Chondrocyte (in vitro differentiated cells): ENCODE data around the gene MLPH. TPM values are rescaled to one million over a fixed set of nuclear protein-coding genes. Genes with fewer than 3 reads are reported as not detected.

Source experiments
- DNase-seq: peaks from one replicate; pipeline ENCODE4 v3.0.0; 2021; ENCODE audit warnings: mixed read lengths, low spot score
- H3K27ac Mint-ChIP-seq: one replicate; pipeline ENCODE4 v1.8.0; 2021; ENCODE audit warnings: mild to moderate bottlenecking, moderate library complexity, mixed read lengths; ENCODE audit not compliant: unreplicated experiment
- H3K27me3 Mint-ChIP-seq: 2 replicates; pipeline ENCODE4 v1.8.0; 2021; ENCODE audit warnings: low read depth, mixed read lengths
- H3K36me3 Mint-ChIP-seq: 2 replicates; pipeline ENCODE4 v1.8.0; 2021; ENCODE audit warnings: low read depth, mixed read lengths
- H3K4me1 Mint-ChIP-seq: 2 replicates; pipeline ENCODE4 v1.8.0; 2021; ENCODE audit warnings: low read depth, mild to moderate bottlenecking, mixed read lengths
- H3K4me3 Mint-ChIP-seq: one replicate; pipeline ENCODE4 v1.8.0; 2021; ENCODE audit warnings: mild to moderate bottlenecking, moderate library complexity, mixed read lengths; ENCODE audit not compliant: unreplicated experiment
- H3K9me3 Mint-ChIP-seq: 2 replicates; pipeline ENCODE4 v1.8.0; 2021; ENCODE audit warnings: low read depth, mixed read lengths
- CTCF ChIP-seq: fragments of 200-600 bp; sonication (generic); IDR thresholded peaks from 2 replicates; pipeline ENCODE4 v1.5.0; 2021; ENCODE audit warnings: antibody characterized with exemption, mild to moderate bottlenecking, moderate library complexity
- total RNA-seq: library from RNA; stranded (reverse); gene quantifications from 3 replicates; pipeline ENCODE4 v1.2.1, GENCODE V29; 2021

MLPH gene
- total RNA-seq, 1 donor from 2014 or later = 6.1 TPM

- Mint-ChIP-seq H3K9me3 (no peaks in the 10 kb centered on the region), H3K4me1 (no peaks in the 10 kb centered on the region), H3K36me3 (no peaks in the 10 kb centered on the region), H3K27ac (no peak overlapping the region), H3K4me3 (no peak overlapping the region), H3K27me3 (no peaks in the 10 kb centered on the region)
- TF ChIP-seq CTCF = no peak
- no peak for DNase-seq
Observed at GRCh38 chr2:237533668-237534161, 46.7 kb downstream of the MLPH start.

GRCh38 chr2:237534380-237534779 lies 47.3 kb downstream of the MLPH start:
- DNase-seq = no peak
- Mint-ChIP-seq H3K27me3 (no peaks in the 10 kb centered on the region), H3K4me1 (no peaks in the 10 kb centered on the region), H3K9me3 (no peaks in the 10 kb centered on the region), H3K27ac (no peak overlapping the region), H3K36me3 (no peaks in the 10 kb centered on the region), H3K4me3 (no peak overlapping the region)
- no peak for TF ChIP-seq CTCF

- no peak for DNase-seq
- Mint-ChIP-seq H3K27me3 (no peaks in the 10 kb centered on the region), H3K27ac (no peak overlapping the region), H3K4me1 (no peaks in the 10 kb centered on the region), H3K36me3 (no peaks in the 10 kb centered on the region), H3K9me3 (no peaks in the 10 kb centered on the region), H3K4me3 (no peak overlapping the region)
- TF ChIP-seq CTCF = no peak
Observed at GRCh38 chr2:237535385-237536082, 48.5 kb downstream of the MLPH start.

- no peaks in the 10 kb centered on the region for H3K27me3 Mint-ChIP-seq
Observed at GRCh38 chr2:237536083-237536415, 49.0 kb downstream of the MLPH start.

GRCh38 chr2:237536617-237537016 lies 49.6 kb downstream of the MLPH start:
- H3K36me3 Mint-ChIP-seq = peaks cover 1% of the 10 kb centered on the region
- H3K9me3 Mint-ChIP-seq = peaks cover 2% of the 10 kb centered on the region
- H3K4me3 Mint-ChIP-seq = no peak overlapping the region
- peaks cover 6% of the 10 kb centered on the region for H3K4me1 Mint-ChIP-seq
- TF ChIP-seq CTCF = no peak
- H3K27ac Mint-ChIP-seq = no peak overlapping the region
- DNase-seq = no peak
- H3K27me3 Mint-ChIP-seq = no peaks in the 10 kb centered on the region

More at GRCh38 chr2:237536083-237536415, 49.0 kb downstream of the MLPH start:
- TF ChIP-seq CTCF = no peak
- Mint-ChIP-seq H3K4me3 (no peak overlapping the region), H3K36me3 (no peaks in the 10 kb centered on the region), H3K4me1 (peaks cover 5% of the 10 kb centered on the region), H3K9me3 (no peaks in the 10 kb centered on the region), H3K27ac (no peak overlapping the region)
- DNase-seq = no peak
